Adrenal gland (tissue), 5 donors: ENCODE measurements around the gene MMP19.

Experiments
- CTCF ChIP-seq, 6 experiments: fragments of 450-650 bp in 4 of 6; fragments of 200-600 bp in 2 of 6; sonication (generic) in 1 of 6; IDR thresholded peaks; 1 replicate in 5 of 6; 2 replicates in 1 of 6; pipeline versions ENCODE4 v1.5.1 to v1.8.0; 2016 to 2021; ENCODE audit warnings: antibody characterized with exemption in 6 of 6, mild to moderate bottlenecking in 2 of 6, moderate library complexity in 1 of 6
- POLR2A ChIP-seq, 2 donors: fragments of 450-650 bp; IDR thresholded peaks; one replicate each; pipeline ENCODE4 v1.6.1; 2017; ENCODE audit warnings: antibody characterized with exemption in 2 of 2, mild to moderate bottlenecking in 2 of 2, moderate library complexity in 1 of 2
- donor health status: DM: no; HTN: no; CAD: no.

- TF ChIP-seq CTCF (IDR thresholded peaks at IDR 0.05) = no peak
- TF ChIP-seq POLR2A (IDR thresholded peaks at IDR 0.05) = no peak
These were observed 42.4 kb upstream of the MMP19 start for GRCh38 chr12:55885113-55885512.
